HEK293 (cell line): Measurements from ENCODE around the gene CNDP2.
"Not testable (repeated sequence)": the region's sequence is repeated elsewhere in the genome, so short reads cannot be mapped to it uniquely, and the experiment has no call there.

Experiments
- CTCF ChIA-PET: fragments of 350-600 bp; formaldehyde crosslinking; extraction: SDS; loops from one replicate; lab custom pipeline; 2021; ENCODE audit warnings: antibody characterized with exemption; lab: Yijun Ruan, JAX
- POLR2A ChIA-PET: fragments of 300-600 bp; formaldehyde crosslinking; extraction: SDS; loops from one replicate; lab custom pipeline; 2020; ENCODE audit warnings: antibody characterized with exemption, inconsistent platforms; lab: Yijun Ruan, JAX
- H3K27ac ChIP-seq: fragments of 200-500 bp; sonication (Bioruptor generic); 2 replicates; pipeline ENCODE4 v1.5.1; 2014; ENCODE audit warnings: low read depth, low read length, control low read depth, inconsistent platforms; ENCODE audit errors: extremely low read depth
- H3K36me3 ChIP-seq, 2 experiments: fragments of 200-500 bp in 1 of 2; sonication (Bioruptor generic) in 1 of 2; 1 replicate in 1 of 2; 2 replicates in 1 of 2; pipeline ENCODE4 v1.5.1; 2014 to 2017; ENCODE audit warnings: inconsistent platforms in 2 of 2, low read length in 2 of 2; ENCODE audit not compliant: control insufficient read depth in 2 of 2, insufficient read depth in 1 of 2
- H3K4me1 ChIP-seq: fragments of 200-500 bp; sonication (Bioruptor generic); 2 replicates; pipeline ENCODE4 v1.5.1; 2014; ENCODE audit warnings: mild to moderate bottlenecking, low read length, inconsistent platforms; ENCODE audit not compliant: control insufficient read depth, insufficient read depth
- H3K4me3 ChIP-seq: 2 replicates; pipeline ENCODE4 v1.5.1; 2011; ENCODE audit warnings: low read depth, mild to moderate bottlenecking, control low read depth, low read length, moderate library complexity
- H3K9me3 ChIP-seq: fragments of 200-500 bp; sonication (Bioruptor generic); 2 replicates; pipeline ENCODE4 v1.5.1; 2014; ENCODE audit warnings: low read depth, low read length, inconsistent platforms; ENCODE audit not compliant: control insufficient read depth, insufficient read depth
- FEZF1 ChIP-seq: fragments of 450-650 bp; formaldehyde crosslinking; IDR thresholded peaks from 2 replicates; pipeline ENCODE4 v1.5.1; 2016; ENCODE audit warnings: missing biosample characterization, missing genetic modification characterization
- KLF7 ChIP-seq: fragments of 450-650 bp; formaldehyde crosslinking; IDR thresholded peaks from 2 replicates; pipeline ENCODE4 v1.5.1; 2016; ENCODE audit warnings: missing biosample characterization, missing genetic modification characterization, borderline replicate concordance
- KLF9 ChIP-seq: fragments of 450-650 bp; formaldehyde crosslinking; IDR thresholded peaks from 2 replicates; pipeline ENCODE4 v1.5.1; 2016; ENCODE audit warnings: missing biosample characterization, missing genetic modification characterization, low read depth
- MYNN ChIP-seq: fragments of 450-650 bp; formaldehyde crosslinking; IDR thresholded peaks from 2 replicates; pipeline ENCODE4 v1.5.1; 2016; ENCODE audit warnings: missing biosample characterization, missing genetic modification characterization, borderline replicate concordance
- PBX3 ChIP-seq: sonication (generic); formaldehyde crosslinking; IDR thresholded peaks from 2 replicates; pipeline ENCODE4 v1.8.1; 2022; ENCODE audit warnings: mild to moderate bottlenecking, moderate library complexity, missing genetic modification reagents
- PRDM1 ChIP-seq: fragments of 450-650 bp; formaldehyde crosslinking; IDR thresholded peaks from 2 replicates; pipeline ENCODE4; 2016; ENCODE audit warnings: missing biosample characterization, missing genetic modification characterization
- SALL2 ChIP-seq: fragments of 450-650 bp; formaldehyde crosslinking; IDR thresholded peaks from 2 replicates; pipeline ENCODE4 v1.5.0; 2017; ENCODE audit warnings: missing biosample characterization, mild to moderate bottlenecking, missing genetic modification characterization, borderline replicate concordance
- SP7 ChIP-seq: fragments of 450-650 bp; formaldehyde crosslinking; IDR thresholded peaks from 2 replicates; pipeline ENCODE4 v1.5.1; 2016; ENCODE audit warnings: missing biosample characterization, missing genetic modification characterization
- WT1 ChIP-seq: fragments of 450-650 bp; formaldehyde crosslinking; IDR thresholded peaks from 2 replicates; pipeline ENCODE4 v1.5.1; 2016; ENCODE audit warnings: missing biosample characterization, missing genetic modification characterization
- ZNF398 ChIP-seq: fragments of 450-650 bp; formaldehyde crosslinking; IDR thresholded peaks from 2 replicates; pipeline ENCODE4 v1.5.1; 2017; ENCODE audit warnings: missing biosample characterization, missing genetic modification characterization
- ZNF449 ChIP-seq: fragments of 450-650 bp; formaldehyde crosslinking; IDR thresholded peaks from 2 replicates; pipeline ENCODE4 v1.5.1; 2017; ENCODE audit warnings: missing biosample characterization, mild to moderate bottlenecking, missing genetic modification characterization, moderate library complexity
- ZNF513 ChIP-seq: fragments of 450-650 bp; IDR thresholded peaks from 2 replicates; pipeline ENCODE4 v1.5.1; 2018; ENCODE audit warnings: missing biosample characterization, missing genetic modification characterization
- ZNF518A ChIP-seq: fragments of 450-650 bp; formaldehyde crosslinking; conservative IDR thresholded peaks from 2 replicates; pipeline ENCODE4 v1.5.1; 2016; ENCODE audit warnings: low read depth, missing biosample characterization, missing genetic modification characterization
- ZNF521 ChIP-seq: fragments of 450-650 bp; formaldehyde crosslinking; IDR thresholded peaks from 2 replicates; pipeline ENCODE4 v1.5.1; 2017; ENCODE audit warnings: missing biosample characterization, mild to moderate bottlenecking, missing genetic modification characterization
- ZNF571 ChIP-seq: fragments of 450-650 bp; formaldehyde crosslinking; IDR thresholded peaks from 2 replicates; pipeline ENCODE4 v1.5.0; 2017; ENCODE audit warnings: missing biosample characterization, missing genetic modification characterization
- ZNF658 ChIP-seq: fragments of 450-650 bp; formaldehyde crosslinking; IDR thresholded peaks from 2 replicates; pipeline ENCODE4; 2016; ENCODE audit warnings: missing biosample characterization, missing genetic modification characterization
- ZNF670 ChIP-seq: fragments of 450-650 bp; formaldehyde crosslinking; IDR thresholded peaks from 2 replicates; pipeline ENCODE4 v1.5.1; 2016; ENCODE audit warnings: missing biosample characterization, missing genetic modification characterization, low read depth

The CNDP2 gene

GRCh38 chr18:74500372-74500771 is 4.2 kb downstream of the CNDP2 start:
- Histone ChIP-seq H3K4me3 (no peak overlapping the region), H3K9me3 (no peaks in the 10 kb centered on the region), H3K36me3 (peaks cover 20 to 37% of the 10 kb centered on the region in 2 experiments), H3K4me1 (0 out of 2 replicates have a peak, but pooled peaks cover 3% of the 10 kb centered on the region), H3K27ac (no peak overlapping the region)
- ChIA-PET POLR2A (no interaction called here), CTCF (interaction anchor here (0.8 to 1.8 kb wide), 2 partner anchors 25 to 52 kb away, joined by 4 read pairs; no protein-coding TSS in a partner anchor)
- TF ChIP-seq SALL2 (tag by site-specific recombination) (no peak), KLF7 (tag by site-specific recombination) (no peak), ZNF670 (tag by site-specific recombination) (no peak)

- H3K4me1 ChIP-seq, H3K9me3 ChIP-seq, H3K4me3 ChIP-seq, POLR2A ChIA-PET, H3K27ac ChIP-seq: not testable (repeated sequence)
- peaks cover 20 to 40% of the 10 kb centered on the region in 2 experiments for H3K36me3 ChIP-seq
- CTCF ChIA-PET: interaction anchor here (0.8 to 1.8 kb wide), 2 partner anchors 25 to 51 kb away, joined by 4 read pairs; no protein-coding TSS in a partner anchor
Observed at GRCh38 chr18:74500774-74501173, 4.6 kb downstream of the CNDP2 start.

- Histone ChIP-seq H3K27ac (no peak overlapping the region), H3K36me3 (peaks cover 24 to 42% of the 10 kb centered on the region in 2 experiments), H3K4me1 (0 out of 2 replicates have a peak, but pooled peaks cover 3% of the 10 kb centered on the region), H3K9me3 (no peaks in the 10 kb centered on the region), H3K4me3 (no peak overlapping the region)
- no peak for TF ChIP-seq ZNF521 (tag by site-specific recombination)
- TF ChIP-seq MYNN: no peak
- no peak for TF ChIP-seq PRDM1 (tag by site-specific recombination)
- no peak for TF ChIP-seq FEZF1 (tag by site-specific recombination)
- TF ChIP-seq ZNF518A (tag by site-specific recombination): no peak
- TF ChIP-seq WT1 (tag by site-specific recombination): no peak
- no peak for TF ChIP-seq ZNF449 (tag by site-specific recombination)
- TF ChIP-seq ZNF571 (tag by site-specific recombination): no peak
- CTCF ChIA-PET: no interaction called here
- POLR2A ChIA-PET: no interaction called here
Observed at GRCh38 chr18:74501386-74501785, 5.2 kb downstream of the CNDP2 start.

- POLR2A ChIA-PET: no interaction called here
- peaks cover 24 to 59% of the 10 kb centered on the region in 2 experiments for H3K36me3 ChIP-seq
- no peak for TF ChIP-seq ZNF398 (tag by site-specific recombination)
- TF ChIP-seq PBX3 (CRISPR knock-in tag): no peak
- TF ChIP-seq ZNF658 (tag by site-specific recombination): no peak
- TF ChIP-seq ZNF513 (tag by site-specific recombination): no peak
- no peak for TF ChIP-seq KLF9
- no peak for TF ChIP-seq SP7 (tag by site-specific recombination)
Observed at GRCh38 chr18:74503137-74503536, 7.0 kb downstream of the CNDP2 start.

More at GRCh38 chr18:74503137-74503536, 7.0 kb downstream of the CNDP2 start:
- Histone ChIP-seq H3K9me3 (no peaks in the 10 kb centered on the region), H3K4me3 (no peak overlapping the region), H3K4me1 (no peaks in the 10 kb centered on the region), H3K27ac (no peak overlapping the region)
- CTCF ChIA-PET: no interaction called here
